GM21825 (cell line): Measurements from ENCODE around the gene VPS51.

Source experiments
- ATAC-seq: cut with Tn5 transposase; IDR thresholded peaks from one replicate; pipeline ENCODE4 v1.9.1; 2021; ENCODE audit warnings: mild to moderate bottlenecking, moderate library complexity; ENCODE audit not compliant: unreplicated experiment

Gene VPS51

DNA sequence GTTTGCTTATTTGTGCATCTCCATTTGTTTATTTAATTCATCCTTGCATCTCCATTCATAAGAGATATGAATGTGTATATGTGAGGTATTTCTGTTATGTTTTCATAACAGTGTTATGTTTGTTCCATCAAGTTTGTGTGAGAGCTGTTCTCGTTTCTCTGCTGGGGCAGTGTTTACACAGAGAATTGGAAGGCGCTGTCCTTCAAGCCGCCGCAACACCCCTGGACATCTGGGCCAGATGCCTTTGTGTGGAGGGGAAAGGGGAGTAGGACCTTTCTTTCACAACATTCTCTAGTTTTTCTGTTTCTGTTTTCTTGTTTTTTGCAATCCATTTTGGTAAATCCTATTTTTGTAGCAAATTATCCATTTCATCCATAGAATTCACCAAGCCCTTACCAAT, 8.6 kb downstream of the VPS51 start:
- ATAC-seq, result no peak

DNA sequence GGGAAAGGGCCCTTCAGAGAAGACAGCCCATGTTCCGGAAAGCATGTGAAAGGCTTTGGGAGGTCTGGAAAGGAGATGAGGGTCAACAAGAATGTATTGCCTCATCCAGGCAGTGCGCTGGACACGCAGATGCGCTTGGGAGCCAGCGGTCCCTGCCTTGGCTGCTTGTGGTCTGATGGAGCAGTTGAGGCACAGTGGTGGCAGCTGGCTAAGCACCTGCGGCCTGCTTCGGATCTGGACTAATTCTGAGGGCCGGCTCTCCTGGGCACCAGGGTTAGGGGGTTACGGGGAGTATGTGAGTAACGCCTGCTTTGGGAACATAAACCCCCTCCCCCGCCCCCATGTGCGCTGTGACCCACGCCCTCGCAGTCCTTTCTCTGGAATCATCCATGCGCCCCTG, 11.1 kb downstream of the VPS51 start:
- ATAC-seq, result no peak

DNA sequence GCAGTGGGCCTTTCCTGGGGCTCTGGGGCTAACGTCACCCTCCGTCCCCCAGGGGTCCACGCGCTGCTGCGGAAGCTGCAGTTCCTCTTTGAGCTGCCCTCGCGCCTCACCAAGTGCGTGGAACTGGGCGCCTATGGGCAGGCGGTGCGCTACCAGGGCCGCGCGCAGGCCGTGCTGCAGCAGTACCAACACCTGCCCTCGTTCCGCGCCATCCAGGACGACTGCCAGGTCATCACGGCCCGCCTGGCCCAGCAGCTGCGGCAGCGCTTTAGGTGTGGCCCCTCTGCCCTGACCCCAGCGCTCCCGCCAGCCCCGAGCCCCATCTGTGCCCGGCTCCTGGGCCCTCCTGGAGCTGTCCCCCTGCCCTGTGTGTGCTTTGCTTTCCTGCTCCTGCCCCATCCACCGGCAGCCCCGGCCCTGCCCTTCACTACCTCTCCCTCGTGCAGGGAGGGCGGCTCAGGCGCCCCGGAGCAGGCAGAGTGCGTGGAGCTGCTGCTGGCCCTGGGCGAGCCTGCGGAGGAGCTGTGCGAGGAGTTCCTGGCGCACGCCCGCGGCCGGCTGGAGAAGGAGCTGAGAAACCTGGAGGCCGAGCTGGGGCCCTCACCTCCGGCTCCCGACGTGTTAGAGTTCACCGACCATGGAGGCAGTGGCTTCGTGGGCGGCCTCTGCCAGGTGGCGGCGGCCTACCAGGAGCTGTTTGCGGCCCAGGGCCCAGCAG, 11.9 kb downstream of the VPS51 start:
- no peak for ATAC-seq

DNA sequence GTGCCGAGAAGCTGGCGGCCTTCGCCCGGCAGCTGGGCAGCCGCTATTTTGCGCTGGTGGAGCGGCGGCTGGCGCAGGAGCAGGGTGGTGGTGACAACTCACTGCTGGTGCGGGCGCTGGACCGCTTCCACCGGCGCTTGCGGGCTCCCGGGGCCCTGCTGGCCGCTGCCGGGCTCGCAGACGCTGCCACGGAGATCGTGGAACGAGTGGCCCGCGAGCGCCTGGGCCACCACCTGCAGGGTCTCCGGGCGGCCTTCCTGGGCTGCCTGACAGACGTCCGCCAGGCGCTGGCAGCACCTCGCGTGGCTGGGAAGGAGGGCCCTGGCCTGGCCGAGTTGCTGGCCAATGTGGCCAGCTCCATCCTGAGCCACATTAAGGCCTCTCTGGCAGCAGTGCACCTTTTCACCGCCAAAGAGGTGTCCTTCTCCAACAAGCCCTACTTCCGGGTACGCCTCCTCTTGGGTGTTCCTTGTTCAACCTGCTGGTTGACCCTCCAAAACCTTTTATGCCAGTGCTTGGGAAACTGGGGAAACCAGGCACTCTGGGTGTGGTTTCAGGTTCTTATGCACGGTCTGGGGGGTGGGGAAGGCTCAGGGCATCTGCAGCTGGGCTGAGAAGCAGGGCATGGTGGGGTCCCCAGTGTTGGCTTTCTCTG, 12.6 kb downstream of the VPS51 start:
- no peak for ATAC-seq

DNA sequence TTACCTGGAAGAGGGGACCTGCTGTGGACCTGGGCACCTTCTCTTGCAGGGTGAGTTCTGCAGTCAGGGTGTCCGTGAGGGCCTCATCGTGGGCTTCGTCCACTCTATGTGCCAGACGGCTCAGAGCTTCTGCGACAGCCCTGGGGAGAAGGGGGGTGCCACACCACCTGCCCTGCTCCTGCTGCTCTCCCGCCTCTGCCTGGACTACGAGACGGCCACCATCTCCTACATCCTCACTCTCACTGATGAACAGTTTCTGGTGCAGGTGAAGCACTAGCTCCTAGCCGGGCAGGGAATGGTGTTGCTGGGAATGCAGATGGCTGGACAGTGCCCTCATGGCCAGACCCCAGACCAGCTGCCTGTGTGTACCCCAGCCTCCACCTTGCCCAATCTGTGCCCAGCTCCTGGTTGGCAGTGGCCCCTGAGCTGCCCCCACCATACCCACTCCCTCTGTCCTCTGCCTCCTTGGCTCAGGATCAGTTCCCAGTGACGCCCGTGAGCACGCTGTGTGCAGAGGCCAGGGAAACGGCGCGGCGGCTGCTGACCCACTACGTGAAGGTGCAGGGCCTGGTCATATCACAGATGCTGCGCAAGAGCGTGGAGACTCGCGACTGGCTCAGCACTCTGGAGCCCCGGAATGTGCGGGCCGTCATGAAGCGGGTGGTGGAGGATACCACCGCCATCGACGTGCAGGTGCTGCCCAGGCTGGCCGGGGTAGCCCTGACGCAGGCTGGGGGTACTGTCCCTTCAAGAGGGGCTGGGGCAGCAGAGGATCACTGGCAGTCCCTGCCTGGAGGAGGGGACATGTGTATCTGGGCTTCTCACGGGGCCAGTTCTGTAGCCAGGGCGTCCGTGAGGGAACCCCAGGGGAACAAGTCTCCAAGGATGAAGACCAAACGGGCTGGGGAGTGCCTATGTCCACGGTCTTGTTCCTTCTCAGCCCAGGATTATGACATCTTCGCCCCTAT, 13.5 kb downstream of the VPS51 start:
- ATAC-seq, result no peak

DNA sequence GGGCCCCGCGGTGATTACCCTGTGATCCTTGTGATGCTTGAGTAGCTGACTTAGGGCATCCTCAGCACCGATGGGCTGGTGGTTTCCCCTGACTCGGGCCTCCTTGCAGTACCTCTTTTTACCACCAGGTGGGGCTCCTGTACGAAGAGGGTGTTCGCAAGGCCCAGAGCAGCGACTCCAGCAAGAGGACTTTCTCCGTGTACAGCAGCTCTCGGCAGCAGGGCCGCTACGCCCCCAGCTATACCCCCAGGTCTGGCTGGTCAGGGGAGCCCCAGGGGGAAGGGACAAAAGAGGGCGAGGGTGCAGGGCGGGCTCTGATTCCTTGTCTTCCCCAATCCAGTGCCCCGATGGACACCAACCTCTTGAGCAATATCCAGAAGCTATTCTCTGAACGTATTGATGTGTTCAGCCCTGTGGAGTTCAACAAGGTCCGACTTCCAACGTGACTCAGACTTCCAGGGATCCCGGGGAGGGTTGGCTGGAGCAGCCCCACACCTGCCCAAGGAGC, 14.4 kb downstream of the VPS51 start:
- ATAC-seq, result peak; percentile 31

DNA sequence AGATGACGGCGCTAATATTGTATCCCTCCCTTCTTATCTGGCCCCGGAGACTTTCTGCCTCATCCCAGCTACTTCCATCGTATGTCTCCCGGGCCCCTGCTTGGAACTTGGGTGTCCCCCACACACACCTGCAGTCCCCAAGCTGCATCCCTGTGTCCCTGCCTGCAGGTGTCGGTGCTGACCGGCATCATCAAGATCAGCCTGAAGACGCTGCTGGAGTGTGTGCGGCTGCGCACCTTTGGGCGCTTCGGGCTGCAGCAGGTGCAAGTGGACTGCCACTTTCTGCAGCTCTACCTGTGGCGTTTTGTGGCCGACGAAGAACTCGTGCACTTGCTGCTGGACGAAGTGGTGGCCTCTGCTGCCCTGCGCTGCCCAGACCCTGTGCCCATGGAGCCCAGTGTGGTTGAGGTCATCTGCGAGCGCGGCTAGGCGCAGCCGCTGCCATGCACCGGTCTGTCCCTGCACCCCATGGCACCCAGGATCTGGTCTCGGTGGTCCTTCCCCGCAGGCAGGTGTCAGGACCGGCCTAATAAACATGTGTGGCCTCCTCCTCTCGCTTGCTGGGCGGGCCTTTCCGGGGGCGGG, 15.2 kb downstream of the VPS51 start:
- ATAC-seq, result no peak

DNA sequence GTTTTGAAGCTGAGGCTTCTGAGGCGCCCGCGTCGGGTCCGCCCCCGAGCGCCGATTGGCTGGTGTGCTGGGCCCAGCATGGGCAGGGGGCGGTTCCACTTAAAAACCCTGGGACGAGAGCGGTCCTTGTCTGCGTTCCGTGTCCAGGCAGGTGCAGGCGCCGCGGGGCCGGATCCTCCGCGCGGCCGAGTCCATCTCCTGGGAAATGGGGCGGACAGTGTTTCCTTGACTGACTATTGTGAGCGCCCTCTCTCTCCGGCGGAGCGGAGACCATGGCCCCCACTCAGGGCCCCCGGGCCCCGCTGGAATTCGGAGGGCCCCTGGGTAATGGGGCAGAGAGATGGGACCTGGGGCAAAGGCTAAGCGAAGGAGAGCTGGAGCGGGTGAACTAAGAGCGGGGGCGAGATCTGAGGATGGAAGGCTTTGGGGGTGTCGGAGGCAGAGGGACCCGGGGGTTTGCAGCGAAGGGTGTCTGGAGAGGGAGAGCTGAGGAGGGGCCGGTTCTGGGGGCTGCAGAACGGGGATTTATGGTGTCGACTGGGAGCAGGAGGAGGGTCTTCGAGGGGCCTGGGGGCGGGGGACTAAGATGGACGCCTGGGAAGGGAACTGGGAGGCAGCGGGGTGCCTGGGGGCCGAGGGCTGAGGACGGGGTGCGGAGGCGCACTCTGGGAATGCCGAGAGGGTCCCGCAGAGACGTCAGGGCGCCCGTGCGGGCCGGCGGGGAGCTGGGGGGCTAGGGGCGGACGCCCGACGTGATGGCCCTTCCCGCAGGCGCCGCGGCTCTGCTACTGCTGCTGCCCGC, 15.9 kb downstream of the VPS51 start, which contains the start of gene TM7SF2:
TSS of gene TM7SF2 (plus strand) at position 129 of the 802 bp plus-strand sequence. CDS start at position 273, 144 bp downstream.
- ATAC-seq, result no peak

DNA sequence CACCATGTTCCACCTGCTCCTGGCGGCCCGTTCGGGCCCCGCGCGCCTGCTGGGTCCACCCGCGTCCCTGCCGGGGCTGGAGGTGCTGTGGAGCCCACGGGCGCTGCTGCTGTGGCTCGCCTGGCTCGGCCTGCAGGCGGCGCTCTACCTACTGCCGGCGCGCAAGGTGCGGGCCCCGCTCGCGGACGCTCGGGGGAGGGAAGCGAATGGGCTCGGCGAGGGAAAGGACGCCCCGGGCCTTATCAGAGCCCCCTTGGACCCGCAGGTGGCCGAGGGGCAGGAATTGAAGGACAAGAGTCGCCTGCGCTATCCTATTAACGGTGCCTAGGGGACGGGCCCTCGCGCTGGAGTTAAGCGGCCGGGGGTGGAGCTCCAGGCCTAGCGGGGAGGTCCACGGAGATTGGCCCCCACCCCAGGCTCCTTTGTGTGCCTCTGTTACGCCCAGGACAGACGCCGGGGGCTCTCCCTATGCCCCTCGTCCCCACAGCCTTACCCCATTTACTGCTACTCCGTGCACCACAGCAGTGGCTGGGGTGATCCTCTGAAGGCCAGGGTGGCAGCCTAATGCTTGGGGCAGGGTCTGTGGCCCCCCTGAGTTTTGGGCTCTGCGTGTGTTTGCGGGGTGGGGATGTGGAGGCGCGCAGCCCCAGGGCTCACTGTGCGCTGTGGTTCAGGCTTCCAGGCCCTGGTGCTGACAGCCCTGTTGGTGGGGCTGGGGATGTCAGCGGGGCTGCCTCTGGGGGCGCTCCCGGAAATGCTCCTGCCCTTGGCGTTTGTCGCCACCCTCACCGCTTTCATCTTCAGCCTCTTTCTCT, 16.7 kb downstream of the VPS51 start:
- peak; percentile 29 for ATAC-seq

DNA sequence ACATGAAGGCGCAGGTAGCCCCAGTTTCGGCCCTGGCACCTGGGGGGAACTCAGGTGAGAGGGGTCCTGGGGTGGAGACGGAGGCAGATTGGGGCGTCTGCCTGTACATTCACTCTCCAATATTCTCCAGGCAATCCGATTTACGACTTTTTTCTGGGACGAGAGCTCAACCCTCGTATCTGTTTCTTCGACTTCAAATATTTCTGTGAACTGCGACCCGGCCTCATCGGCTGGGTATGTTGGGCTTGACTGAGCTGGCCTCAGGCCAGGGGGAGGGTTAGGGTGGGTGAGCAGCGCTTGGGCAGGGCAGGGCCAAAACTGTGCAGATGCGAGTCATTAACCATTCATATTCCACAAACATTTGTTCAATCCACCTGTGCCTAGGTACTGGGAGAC, 17.3 kb downstream of the VPS51 start:
- no peak for ATAC-seq

DNA sequence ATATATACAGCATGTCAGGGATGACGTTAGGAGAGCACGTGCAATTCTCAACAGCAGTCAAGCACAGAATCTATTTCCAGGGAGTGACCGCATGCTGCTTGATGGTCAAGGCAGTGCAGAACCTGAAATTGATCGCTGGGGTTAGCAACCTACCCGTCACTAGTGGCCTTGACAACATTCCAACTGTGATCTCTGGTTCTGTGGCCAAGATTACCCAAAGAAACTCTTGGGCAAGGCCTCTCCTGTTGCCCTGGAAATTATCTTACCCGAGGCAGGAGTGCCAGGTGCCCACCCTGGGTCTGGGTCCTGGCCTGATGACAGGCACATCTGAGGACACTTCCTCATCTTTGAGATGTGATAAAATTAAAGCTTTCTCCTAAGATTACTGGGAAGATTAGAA, 17.8 kb downstream of the VPS51 start:
- no peak for ATAC-seq

DNA sequence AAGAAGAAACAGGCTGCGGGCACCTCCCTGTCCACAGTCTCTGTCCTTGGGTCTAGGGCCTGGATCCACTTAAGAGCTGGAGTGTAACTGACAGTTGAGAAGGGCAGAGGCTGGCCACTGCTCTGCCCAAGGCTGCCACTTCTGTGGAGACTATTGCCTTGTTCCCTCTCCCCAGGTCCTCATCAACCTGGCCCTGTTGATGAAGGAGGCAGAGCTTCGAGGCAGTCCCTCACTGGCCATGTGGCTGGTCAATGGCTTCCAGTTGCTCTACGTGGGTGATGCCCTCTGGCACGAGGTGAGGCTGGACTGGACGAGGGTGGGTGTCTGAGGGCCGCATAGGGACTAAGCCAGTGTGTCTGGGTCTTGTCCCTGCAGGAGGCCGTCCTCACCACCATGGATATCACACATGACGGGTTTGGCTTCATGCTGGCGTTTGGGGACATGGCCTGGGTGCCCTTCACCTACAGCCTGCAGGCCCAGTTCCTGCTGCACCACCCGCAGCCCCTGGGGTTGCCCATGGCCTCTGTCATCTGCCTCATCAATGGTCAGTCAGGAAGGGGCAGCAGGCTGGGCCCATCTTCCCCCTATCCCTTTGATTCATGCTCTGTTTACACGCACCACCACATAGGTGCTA, 18.6 kb downstream of the VPS51 start:
- no peak for ATAC-seq

DNA sequence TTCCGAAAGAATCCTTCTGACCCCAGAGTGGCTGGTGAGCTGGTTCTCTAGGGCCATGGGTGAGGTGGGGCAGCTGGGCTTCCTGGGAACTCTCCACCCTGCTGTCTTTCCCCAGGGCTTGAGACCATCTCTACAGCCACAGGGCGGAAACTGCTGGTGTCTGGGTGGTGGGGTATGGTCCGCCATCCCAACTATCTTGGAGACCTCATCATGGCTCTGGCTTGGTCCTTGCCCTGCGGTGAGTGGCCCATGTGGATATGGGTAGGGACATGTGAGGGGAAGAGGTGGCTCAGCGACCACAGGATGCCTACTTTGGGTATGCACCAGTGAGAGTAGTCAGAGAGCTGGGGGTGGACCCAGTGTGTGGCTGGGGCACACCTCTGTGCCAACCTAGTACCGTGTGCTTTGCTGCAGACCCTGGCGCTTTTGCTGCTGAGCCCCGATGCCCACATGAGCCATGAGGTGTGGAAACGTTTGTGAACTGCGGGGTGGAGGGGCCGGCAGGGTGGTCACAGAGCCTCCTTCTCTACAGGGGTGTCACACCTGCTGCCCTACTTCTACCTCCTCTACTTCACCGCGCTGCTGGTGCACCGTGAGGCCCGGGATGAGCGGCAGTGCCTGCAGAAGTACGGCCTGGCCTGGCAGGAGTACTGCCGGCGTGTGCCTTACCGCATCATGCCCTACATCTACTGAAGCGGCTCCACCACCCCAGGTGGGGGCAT, 19.5 kb downstream of the VPS51 start:
- ATAC-seq, result no peak

DNA sequence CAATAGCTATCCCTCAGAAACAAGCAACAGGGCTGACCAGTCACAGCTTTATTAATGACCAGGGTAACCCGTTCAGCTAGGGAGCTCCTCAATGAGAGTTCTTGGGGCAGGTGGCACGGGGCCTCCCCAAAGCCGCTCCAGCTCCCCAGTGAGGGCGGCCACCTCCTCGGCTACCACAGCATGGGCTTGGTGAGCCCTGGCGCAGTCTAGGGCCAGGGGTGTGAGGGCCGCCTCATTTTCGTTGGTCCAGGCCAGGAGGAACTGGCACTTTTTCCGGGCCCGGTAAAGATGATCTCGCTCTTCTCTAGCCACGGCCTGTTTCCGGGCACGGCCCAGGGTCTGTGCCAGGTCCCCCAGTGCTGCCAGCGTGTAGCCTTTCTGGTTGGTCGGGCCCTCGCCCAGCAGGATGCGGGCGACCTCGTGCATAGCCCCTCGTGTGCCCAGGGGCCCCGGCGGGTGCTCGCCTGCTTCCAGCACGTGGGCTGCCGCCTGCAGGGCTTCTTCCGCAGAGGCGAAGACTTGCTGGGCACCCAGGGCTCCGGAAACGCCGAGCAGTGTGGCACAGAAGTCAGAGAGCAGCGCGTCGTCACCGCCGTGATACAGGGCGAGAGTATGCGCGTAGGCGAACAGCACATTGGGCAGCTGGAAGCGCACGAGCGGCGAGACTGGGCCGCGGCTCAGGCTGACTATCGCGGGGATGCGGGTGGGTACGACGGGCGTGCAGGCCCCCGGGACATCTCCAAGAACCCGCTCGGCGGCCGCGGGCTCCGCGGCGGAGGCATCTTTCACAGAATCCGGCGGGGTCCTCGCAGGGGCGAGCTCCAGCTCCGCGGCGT, 20.6 kb downstream of the VPS51 start:
- ATAC-seq, result no peak

DNA sequence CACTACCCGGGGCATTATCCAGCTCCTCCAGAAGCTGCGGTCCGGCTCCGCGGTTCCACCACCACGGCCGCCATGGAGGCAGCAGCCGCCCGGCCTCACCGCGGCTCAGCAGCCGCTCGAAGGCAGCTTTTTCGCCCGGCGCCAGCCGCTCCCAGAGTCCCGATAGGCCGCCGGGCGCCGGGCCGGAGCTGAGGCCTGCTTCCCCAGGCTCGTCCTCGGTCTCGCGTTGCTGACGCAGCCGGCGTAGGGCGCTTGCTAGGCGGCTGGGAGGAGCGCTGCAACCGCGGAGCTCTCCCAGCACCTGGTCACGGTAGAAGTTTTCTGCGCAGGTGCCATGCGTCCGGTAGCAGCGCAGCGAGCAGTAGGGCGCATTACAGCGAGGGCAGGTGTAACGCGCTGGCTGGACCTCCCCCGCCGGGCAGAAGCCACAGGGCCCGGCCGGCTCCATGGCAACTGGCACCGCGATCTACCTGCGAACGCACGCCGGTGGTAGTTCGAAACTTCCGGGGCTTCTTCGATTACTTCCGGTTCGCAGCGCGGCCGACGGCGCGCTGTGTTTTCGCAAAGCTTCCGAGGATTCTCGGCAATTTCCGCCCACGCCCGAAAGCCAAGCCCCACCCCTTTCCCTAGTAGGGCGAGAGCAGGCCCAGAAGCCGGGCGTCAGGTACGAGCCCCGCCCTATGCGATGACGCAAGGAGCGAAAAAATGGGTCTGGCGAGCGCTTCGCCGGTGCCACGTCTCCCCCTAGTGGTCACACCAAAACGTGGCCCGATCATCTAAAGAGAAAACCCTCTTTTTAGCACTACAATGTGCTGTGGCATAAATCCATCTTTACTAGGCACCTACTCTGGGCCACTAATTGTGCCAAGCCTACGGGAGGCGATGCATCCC, 21.4 kb downstream of the VPS51 start, which contains the start of gene ZNHIT2:
TSS of gene ZNHIT2 (minus strand) at position 496 of the 891 bp plus-strand sequence. CDS start at position 448, 48 bp downstream.
- ATAC-seq, result peak; percentile 49
